Sigmoid colon (tissue), 7 donors: ENCODE measurements around the gene ISLR2. TPM values are rescaled to one million over a fixed set of nuclear protein-coding genes. Genes with fewer than 3 reads are reported as not detected.
A peak's percentile ranks its signal among the peaks of the same experiment; 100 is the strongest.

Source experiments
- DNase-seq: peaks from one replicate; pipeline ENCODE4 v3.0.0-alpha.2; 2019
- H3K27ac ChIP-seq, 4 donors: fragments of 200-600 bp; sonication (generic); one replicate each; pipeline ENCODE4 v1.5.1; 2016 to 2019; ENCODE audit warnings: mild to moderate bottlenecking in 1 of 4
- H3K27me3 ChIP-seq, 3 donors: fragments of 200-600 bp; sonication (generic); one replicate each; pipeline ENCODE4 v1.5.1; 2019; ENCODE audit warnings: mild to moderate bottlenecking in 1 of 3
- H3K36me3 ChIP-seq, 4 donors: fragments of 200-600 bp; sonication (generic); one replicate each; pipeline ENCODE4 v1.5.1; 2016 to 2019
- H3K4me1 ChIP-seq, 4 donors: fragments of 200-600 bp; sonication (generic); one replicate each; pipeline ENCODE4 v1.5.1; 2017 to 2019
- H3K4me3 ChIP-seq, 4 donors: fragments of 200-600 bp; sonication (generic); one replicate each; pipeline ENCODE4 v1.5.1; 2017 to 2019; ENCODE audit warnings: mild to moderate bottlenecking in 2 of 4, moderate library complexity in 1 of 4
- H3K9me3 ChIP-seq, 4 donors: fragments of 200-600 bp in 3 of 4; sonication (generic) in 3 of 4; one replicate each; pipeline versions ENCODE4 v1.5.1 to v1.6.1; 2013 to 2019
- EP300 ChIP-seq, 4 donors: sonication (generic); formaldehyde crosslinking; IDR thresholded peaks; one replicate each; pipeline ENCODE4 v1.6.1; 2017; ENCODE audit warnings: antibody characterized with exemption in 4 of 4
- POLR2A ChIP-seq, 2 donors: fragments of 450-650 bp; IDR thresholded peaks; one replicate each; pipeline ENCODE4 v1.6.1; 2016; ENCODE audit warnings: antibody characterized with exemption in 2 of 2, mild to moderate bottlenecking in 2 of 2, moderate library complexity in 2 of 2
- POLR2AphosphoS5 ChIP-seq, 4 donors: sonication (generic); formaldehyde crosslinking; IDR thresholded peaks; one replicate each; pipeline ENCODE4 v1.6.1; 2017; ENCODE audit warnings: antibody characterized with exemption in 4 of 4
- WGBS, 2 donors: extraction: QIAGEN DNeasy Blood & Tissue Kit; methylation state at CpG; one replicate each; pipeline ENCODE4 v1.1.7; 2013; 5-methylcytosine and 5-hydroxymethylcytosine counted together
- intact Hi-C: fragments of 100-400 bp; cut with DNase I; formaldehyde crosslinking; loops from one replicate; pipeline ENCODE4 v1.15.1; 2023
- polyA plus RNA-seq, 3 donors: library from polyadenylated mRNA; stranded (reverse); fragments of 200-250 nt; gene quantifications; one replicate each; pipeline ENCODE4 v1.2.3, GENCODE V29; 2013
- small RNA-seq, 3 donors: library from RNA; depleted of rRNA; stranded (forward); fragments of <200 nt; gene quantifications; one replicate each; pipeline ENCODE3, GENCODE V24; 2016
- total RNA-seq, 4 donors: library from RNA; depleted of rRNA; stranded (reverse); fragments of >200 nt; gene quantifications; one replicate each; pipeline ENCODE4 v1.1.0, GENCODE V29; 2016
- TF ChIP-seq, protein P1 (sequence below), 4 experiments: fragments of 450-650 bp in 3 of 4; fragments of 200-600 bp in 1 of 4; IDR thresholded peaks; one replicate each; pipeline ENCODE4 v1.5.1; 2016 to 2019; ENCODE audit warnings: antibody characterized with exemption in 4 of 4, mild to moderate bottlenecking in 3 of 4, moderate library complexity in 2 of 4
- donor health status: healthy with polysubstance abuse.
- donor health status: Bipolar disorder and iron deficiency.
- donor health status: healthy.

The ISLR2 gene
- total and polyA plus RNA-seq, 7 donors = 0.16 to 2.2 (median 1.1) TPM; not detected in 2

DNA sequence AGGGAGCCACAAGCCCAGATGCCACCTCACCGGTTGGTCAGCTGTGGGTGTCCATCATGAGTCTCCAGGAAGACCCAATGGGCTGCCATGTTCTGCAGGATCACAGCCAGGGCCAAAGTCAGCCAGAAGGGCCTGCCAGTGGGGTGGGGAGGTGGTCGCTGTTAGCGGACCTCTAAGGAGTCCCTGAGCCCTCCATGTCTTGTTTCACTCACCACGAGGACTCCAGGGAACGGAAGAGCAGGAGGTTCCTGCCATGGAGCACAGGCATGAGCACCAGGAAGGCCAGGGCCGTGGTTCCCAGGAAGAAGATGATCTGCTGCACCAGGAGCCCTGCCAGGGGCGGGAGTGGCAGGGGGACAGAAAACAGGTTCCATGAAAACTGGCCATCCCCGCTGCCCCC, 51.7 kb downstream of the ISLR2 start:
- H3K9me3 ChIP-seq = no peaks in the 10 kb centered on the region
- no peaks in the 10 kb centered on the region for H3K27me3 ChIP-seq
- H3K36me3 ChIP-seq = no peaks in the 10 kb centered on the region
- no peak overlapping the region for H3K27ac ChIP-seq
- TF ChIP-seq POLR2AphosphoS5 (IDR thresholded peaks at IDR 0.05) (no peak), EP300 (IDR thresholded peaks at IDR 0.05) (no peak), POLR2A (IDR thresholded peaks at IDR 0.05) (no peak)
- TF ChIP-seq, protein P1, sequence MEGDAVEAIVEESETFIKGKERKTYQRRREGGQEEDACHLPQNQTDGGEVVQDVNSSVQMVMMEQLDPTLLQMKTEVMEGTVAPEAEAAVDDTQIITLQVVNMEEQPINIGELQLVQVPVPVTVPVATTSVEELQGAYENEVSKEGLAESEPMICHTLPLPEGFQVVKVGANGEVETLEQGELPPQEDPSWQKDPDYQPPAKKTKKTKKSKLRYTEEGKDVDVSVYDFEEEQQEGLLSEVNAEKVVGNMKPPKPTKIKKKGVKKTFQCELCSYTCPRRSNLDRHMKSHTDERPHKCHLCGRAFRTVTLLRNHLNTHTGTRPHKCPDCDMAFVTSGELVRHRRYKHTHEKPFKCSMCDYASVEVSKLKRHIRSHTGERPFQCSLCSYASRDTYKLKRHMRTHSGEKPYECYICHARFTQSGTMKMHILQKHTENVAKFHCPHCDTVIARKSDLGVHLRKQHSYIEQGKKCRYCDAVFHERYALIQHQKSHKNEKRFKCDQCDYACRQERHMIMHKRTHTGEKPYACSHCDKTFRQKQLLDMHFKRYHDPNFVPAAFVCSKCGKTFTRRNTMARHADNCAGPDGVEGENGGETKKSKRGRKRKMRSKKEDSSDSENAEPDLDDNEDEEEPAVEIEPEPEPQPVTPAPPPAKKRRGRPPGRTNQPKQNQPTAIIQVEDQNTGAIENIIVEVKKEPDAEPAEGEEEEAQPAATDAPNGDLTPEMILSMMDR (IDR thresholded peaks at IDR 0.05) = no peak
- H3K4me3 ChIP-seq = no peak overlapping the region
- peaks cover 0 to 25% (median 22%) of the 10 kb centered on the region in 4 donors for H3K4me1 ChIP-seq
- intact Hi-C loops = no loop called here
- WGBS, 2 donors = 91% methylated on average over 8 of the region's 8 CpGs
- DNase-seq = peak; percentile 62

DNA sequence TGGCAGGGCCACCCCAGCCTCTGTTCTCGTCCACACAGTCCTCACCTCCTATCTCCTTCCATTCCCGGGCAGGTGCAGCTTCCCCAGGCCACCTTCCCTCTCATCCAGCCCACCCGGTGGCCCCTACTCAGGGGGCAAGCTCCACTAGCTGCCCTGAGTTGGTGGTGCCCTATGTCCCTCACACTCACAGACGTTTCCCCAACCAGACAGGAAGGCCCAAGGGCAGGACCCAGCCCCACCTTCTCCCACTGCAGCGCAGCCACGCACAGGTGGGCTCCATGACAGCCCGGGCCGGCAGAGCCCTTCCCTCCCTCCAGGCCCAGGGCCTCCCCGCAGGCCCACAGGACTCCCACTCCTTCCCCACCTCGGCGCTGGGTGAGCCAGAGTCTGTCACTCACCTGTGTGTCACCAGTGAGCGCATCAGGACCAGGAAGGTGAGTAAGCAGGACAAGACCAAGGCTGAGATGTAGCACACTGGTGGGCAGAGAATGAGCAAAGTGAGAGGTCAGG, 54.3 kb downstream of the ISLR2 start:
- intact Hi-C loops = no loop called here
- no peak overlapping the region for H3K27ac ChIP-seq
- H3K27me3 ChIP-seq = no peaks in the 10 kb centered on the region
- no peak for DNase-seq
- peaks cover 0 to 11% (median 4%) of the 10 kb centered on the region in 4 donors for H3K4me1 ChIP-seq
- no peak overlapping the region for H3K4me3 ChIP-seq
- H3K36me3 ChIP-seq = no peaks in the 10 kb centered on the region
- 80 to 87% methylated on average over 12 of the region's 12 CpGs for WGBS, 2 donors
- H3K9me3 ChIP-seq = no peaks in the 10 kb centered on the region
- TF ChIP-seq, protein P1 (IDR thresholded peaks at IDR 0.05) = no peak
- no peak for TF ChIP-seq POLR2A (IDR thresholded peaks at IDR 0.05)
- no peak for TF ChIP-seq EP300 (IDR thresholded peaks at IDR 0.05)
- no peak for TF ChIP-seq POLR2AphosphoS5 (IDR thresholded peaks at IDR 0.05)

DNA sequence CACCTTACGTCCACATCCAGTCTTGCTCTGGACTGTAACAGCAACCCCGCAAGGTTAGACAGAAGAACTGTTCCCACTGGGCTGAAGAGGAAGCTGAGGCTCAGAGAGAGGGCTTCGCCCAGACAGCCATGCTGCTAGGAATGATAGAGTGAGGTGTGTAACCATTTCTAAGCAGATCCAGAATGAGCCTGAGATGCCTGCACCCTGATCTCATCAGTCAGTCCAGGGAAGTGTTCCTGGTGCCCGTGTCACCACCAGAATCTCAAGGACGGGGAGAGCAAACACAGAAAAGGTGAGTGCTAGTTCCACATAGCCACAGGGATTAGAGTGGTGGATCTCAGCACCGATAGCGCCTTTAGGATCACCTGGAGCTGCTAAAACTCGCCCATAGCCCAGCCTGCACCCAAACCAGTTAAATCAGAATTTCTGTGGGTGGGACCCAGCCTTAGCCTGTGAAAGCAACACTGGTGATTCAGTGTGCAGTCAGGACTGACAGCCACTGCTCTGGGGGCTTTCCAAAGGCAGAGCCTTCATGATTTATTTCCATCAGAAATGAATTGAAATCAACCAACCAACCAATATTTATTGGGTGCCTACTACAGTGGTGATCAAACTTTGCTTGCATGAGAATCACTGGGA, 55.4 kb downstream of the ISLR2 start:
- intact Hi-C loops = no loop called here
- TF ChIP-seq EP300 (IDR thresholded peaks at IDR 0.05) = no peak
- 67 to 76% methylated on average over 8 of the region's 8 CpGs for WGBS, 2 donors

More for the DNA sequence above, 55.4 kb downstream of the ISLR2 start:
- no peak overlapping the region for H3K4me3 ChIP-seq
- no peaks in the 10 kb centered on the region for H3K27me3 ChIP-seq
- H3K27ac ChIP-seq = no peak overlapping the region
- no peaks in the 10 kb centered on the region for H3K36me3 ChIP-seq
- DNase-seq = no peak
- H3K4me1 ChIP-seq = no peaks in the 10 kb centered on the region
- H3K9me3 ChIP-seq = no peaks in the 10 kb centered on the region

Small RNA genes within 50 kb of the gene (small RNA-seq; reads per million reads assigned to genes)
- 0 reads per million in 3 donors for gene RF00017

Other genes with a start within 250 kb of the ISLR2 start
- 10 to 100 TPM in 3 of 4 donors, 1 to 10 TPM in 1; 7.6 to 27.7 (median 14.6) TPM for gene LOXL1, start 204.1 kb upstream of the ISLR2 start, total RNA-seq
- gene LOXL1, start 204.1 kb upstream of the ISLR2 start, polyA plus RNA-seq = 1 to 10 TPM in 2 of 3 donors, not detected in 1; 3.0 to 7.4 TPM
- 10 to 100 TPM in 3 of 4 donors, 1 to 10 TPM in 1; 10.0 to 17.8 (median 13.8) TPM for gene STOML1, start 138.3 kb upstream of the ISLR2 start, total RNA-seq
- gene STOML1, start 138.3 kb upstream of the ISLR2 start, polyA plus RNA-seq = 10 to 100 TPM in 1 of 3 donors, 1 to 10 TPM in 2; 3.5 to 18.5 (median 4.2) TPM
- 100 to 1,000 TPM in 1 of 4 donors, 10 to 100 TPM in 3; 43.3 to 129 (median 60.0) TPM for gene PML, start 135.9 kb upstream of the ISLR2 start, total RNA-seq
- 10 to 100 TPM in 1 of 3 donors, 1 to 10 TPM in 2; 9.6 to 36.4 (median 9.7) TPM for gene PML, start 135.9 kb upstream of the ISLR2 start, polyA plus RNA-seq
- not detected for gene GOLGA6A, start 48.0 kb upstream of the ISLR2 start, total RNA-seq
- gene GOLGA6A, start 48.0 kb upstream of the ISLR2 start, polyA plus RNA-seq = not detected
- 100 to 1,000 TPM in 2 of 4 donors, 10 to 100 TPM in 2; 71.4 to 186 (median 121) TPM for gene ISLR, start 43.1 kb downstream of the ISLR2 start, total RNA-seq
- 10 to 100 TPM in 1 of 3 donors, 1 to 10 TPM in 1, under 1 TPM in 1; 0.69 to 16.3 (median 7.8) TPM for gene ISLR, start 43.1 kb downstream of the ISLR2 start, polyA plus RNA-seq
- gene STRA6, start 72.2 kb downstream of the ISLR2 start, total RNA-seq = under 1 TPM in 1 of 4 donors, not detected in 3; 0.71 TPM
- under 1 TPM in 1 of 3 donors, not detected in 2; 0.50 TPM for gene STRA6, start 72.2 kb downstream of the ISLR2 start, polyA plus RNA-seq
- gene CCDC33, start 105.7 kb downstream of the ISLR2 start, total RNA-seq = not detected
- gene CCDC33, start 105.7 kb downstream of the ISLR2 start, polyA plus RNA-seq = under 1 TPM in 2 of 3 donors, not detected in 1; 0.09 to 0.60 TPM
- gene CYP11A1, start 237.1 kb downstream of the ISLR2 start, total RNA-seq = 1 to 10 TPM in 1 of 4 donors, under 1 TPM in 2, not detected in 1; 0.36 to 1.7 (median 0.49) TPM
- 1 to 10 TPM in 1 of 3 donors, under 1 TPM in 1, not detected in 1; 0.22 to 1.2 TPM for gene CYP11A1, start 237.1 kb downstream of the ISLR2 start, polyA plus RNA-seq